Fibroblast of lung (primary cell): ENCODE results near the gene BTNL2. TPM values are rescaled to one million over a fixed set of nuclear protein-coding genes. Genes with fewer than 3 reads are reported as not detected.

Experiments used
- DNase-seq, 2 donors: peaks; one replicate each; pipeline versions ENCODE4 v3.0.0 to v3.0.0-alpha.2; 2010; ENCODE audit warnings: low read depth in 2 of 2
- H2AFZ ChIP-seq: 2 replicates; pipeline ENCODE4 v1.5.1; 2012; ENCODE audit warnings: low read length, control low read depth, inconsistent platforms
- H3K27ac ChIP-seq: 2 replicates; pipeline ENCODE4 v1.5.1; 2011; ENCODE audit warnings: low read length, control low read depth; ENCODE audit not compliant: insufficient read depth
- H3K27me3 ChIP-seq: 2 replicates; pipeline ENCODE4 v1.5.1; 2011; ENCODE audit warnings: mild to moderate bottlenecking, low read length; ENCODE audit not compliant: control insufficient read depth, insufficient read depth
- H3K36me3 ChIP-seq: 2 replicates; pipeline ENCODE4 v1.5.1; 2011; ENCODE audit warnings: low read length; ENCODE audit not compliant: control insufficient read depth, insufficient read depth
- H3K4me1 ChIP-seq: 2 replicates; pipeline ENCODE4 v1.5.1; 2011; ENCODE audit warnings: low read length; ENCODE audit not compliant: control insufficient read depth, insufficient read depth; ENCODE audit errors: extremely low read depth
- H3K4me2 ChIP-seq: 2 replicates; pipeline ENCODE4 v1.5.1; 2011; ENCODE audit warnings: low read length, control low read depth; ENCODE audit not compliant: insufficient read depth; ENCODE audit errors: extremely low read depth
- H3K4me3 ChIP-seq, 4 experiments: fragments of 200-600 bp in 1 of 4; sonication (generic) in 1 of 4; replicated peaks in 1 of 4; 2 replicates each; pipeline ENCODE4 v1.5.1; 2011 to 2016; ENCODE audit warnings: low read length in 4 of 4, low read depth in 3 of 4, mild to moderate bottlenecking in 3 of 4, control low read depth in 2 of 4, inconsistent platforms in 1 of 4, mixed read lengths in 1 of 4; ENCODE audit not compliant: insufficient read depth in 1 of 4; ENCODE audit errors: control extremely low read depth in 1 of 4
- H3K79me2 ChIP-seq: 2 replicates; pipeline ENCODE4 v1.5.1; 2012; ENCODE audit warnings: mild to moderate bottlenecking, low read length, inconsistent platforms; ENCODE audit not compliant: control insufficient read depth, insufficient read depth
- H3K9ac ChIP-seq: 2 replicates; pipeline ENCODE4 v1.5.1; 2011; ENCODE audit warnings: mild to moderate bottlenecking, low read length, control low read depth; ENCODE audit not compliant: insufficient read depth
- H3K9me3 ChIP-seq: 2 replicates; pipeline ENCODE4 v1.5.1; 2012; ENCODE audit warnings: low read depth, low read length; ENCODE audit not compliant: control insufficient read depth, insufficient read depth
- H4K20me1 ChIP-seq: 2 replicates; pipeline ENCODE4 v1.5.1; 2011; ENCODE audit warnings: low read length; ENCODE audit not compliant: control insufficient read depth, insufficient read depth; ENCODE audit errors: extremely low read depth
- CTCF ChIP-seq, 2 donors: IDR thresholded peaks in 1 of 2; conservative IDR thresholded peaks in 1 of 2; 1 replicate in 1 of 2; 2 replicates in 1 of 2; pipeline ENCODE4 v1.5.1; 2011 to 2012; ENCODE audit warnings: low read length in 2 of 2, control low read depth in 1 of 2, inconsistent platforms in 1 of 2, low read depth in 1 of 2, mild to moderate bottlenecking in 1 of 2
- EZH2 ChIP-seq: IDR thresholded peaks from 2 replicates; pipeline ENCODE4 v1.5.1; 2012; ENCODE audit warnings: low read length, control low read depth, mild to moderate bottlenecking; ENCODE audit errors: missing control alignments
- polyA plus RNA-seq, 2 donors: library from polyadenylated mRNA; depleted of rRNA in 1 of 2; stranded (reverse) in 1 of 2; unstranded in 1 of 2; fragments of >200 nt; gene quantifications; 2 replicates each; pipeline ENCODE4 v1.2.1, GENCODE V29; 2011 to 2012; ENCODE audit warnings: missing spikeins in 1 of 2
- total RNA-seq: library from RNA; depleted of rRNA; stranded (reverse); fragments of >200 nt; gene quantifications from 2 replicates; pipeline ENCODE4 v1.2.1, GENCODE V29; 2014

Gene BTNL2
- total and polyA plus RNA-seq, 2 donors (not counting 1 experiment from before 2014, with no cell fraction given) = not detected

GRCh38 chr6:32393665-32394420 lies 13.1 kb downstream of the BTNL2 start:
- H3K4me2 ChIP-seq = no peak overlapping the region
- DNase-seq = peak in 1 of 2 donors; percentile 8
- H2AFZ ChIP-seq = no peak overlapping the region
- no peaks in the 10 kb centered on the region for H3K79me2 ChIP-seq
- no peak overlapping the region for H3K4me3 ChIP-seq
- no peaks in the 10 kb centered on the region for H3K4me1 ChIP-seq
- H3K27ac ChIP-seq = no peak overlapping the region
- H3K27me3 ChIP-seq = no peaks in the 10 kb centered on the region
- no peaks in the 10 kb centered on the region for H3K36me3 ChIP-seq
- H4K20me1 ChIP-seq = no peaks in the 10 kb centered on the region
- H3K9me3 ChIP-seq = no peaks in the 10 kb centered on the region
- no peak for TF ChIP-seq EZH2
- TF ChIP-seq CTCF (conservative IDR thresholded peaks at IDR 0.05 in 1 of 2, IDR thresholded peaks at IDR 0.05 in 1 of 2; ENCODE audit: low read depth in 1 of 2, low read length in 2 of 2) = no peak
- no peak overlapping the region for H3K9ac ChIP-seq

GRCh38 chr6:32391505-32391904 lies 15.5 kb downstream of the BTNL2 start:
- TF ChIP-seq EZH2 (no peak), CTCF (conservative IDR thresholded peaks at IDR 0.05 in 1 of 2, IDR thresholded peaks at IDR 0.05 in 1 of 2; ENCODE audit: low read depth in 1 of 2, low read length in 2 of 2) (no peak)
- Histone ChIP-seq H3K4me3 (no peak overlapping the region), H3K9ac (no peak overlapping the region), H3K4me2 (no peak overlapping the region), H3K36me3 (no peaks in the 10 kb centered on the region), H3K4me1 (no peaks in the 10 kb centered on the region), H4K20me1 (no peaks in the 10 kb centered on the region), H3K27me3 (no peaks in the 10 kb centered on the region), H3K9me3 (no peaks in the 10 kb centered on the region), H3K27ac (no peak overlapping the region), H2AFZ (no peak overlapping the region), H3K79me2 (no peaks in the 10 kb centered on the region)
- no peak for DNase-seq

- no peaks in the 10 kb centered on the region for H3K79me2 ChIP-seq
- no peaks in the 10 kb centered on the region for H3K4me1 ChIP-seq
- no peaks in the 10 kb centered on the region for H3K36me3 ChIP-seq
- no peak overlapping the region for H3K27ac ChIP-seq
- no peak overlapping the region for H3K4me3 ChIP-seq
- H3K27me3 ChIP-seq = no peaks in the 10 kb centered on the region
- no peak overlapping the region for H3K4me2 ChIP-seq
- TF ChIP-seq CTCF (conservative IDR thresholded peaks at IDR 0.05 in 1 of 2, IDR thresholded peaks at IDR 0.05 in 1 of 2; ENCODE audit: low read depth in 1 of 2, low read length in 2 of 2) (no peak), EZH2 (no peak)
- H3K9me3 ChIP-seq = no peaks in the 10 kb centered on the region
- no peaks in the 10 kb centered on the region for H4K20me1 ChIP-seq
- H2AFZ ChIP-seq = no peak overlapping the region
- no peak overlapping the region for H3K9ac ChIP-seq
- no peak for DNase-seq
Observed at GRCh38 chr6:32387589-32388340, 19.2 kb downstream of the BTNL2 start.
